Measurements from ENCODE around the gene CARD9. TPM values are rescaled to one million over a fixed set of nuclear protein-coding genes. Genes with fewer than 3 reads are reported as not detected.

The CARD9 gene
- total and polyA plus RNA-seq, 2 of the 4 experiments (the other 2 are of a cell fraction): 0.36 to 1.9 TPM

- TF ChIP-seq, protein P1, sequence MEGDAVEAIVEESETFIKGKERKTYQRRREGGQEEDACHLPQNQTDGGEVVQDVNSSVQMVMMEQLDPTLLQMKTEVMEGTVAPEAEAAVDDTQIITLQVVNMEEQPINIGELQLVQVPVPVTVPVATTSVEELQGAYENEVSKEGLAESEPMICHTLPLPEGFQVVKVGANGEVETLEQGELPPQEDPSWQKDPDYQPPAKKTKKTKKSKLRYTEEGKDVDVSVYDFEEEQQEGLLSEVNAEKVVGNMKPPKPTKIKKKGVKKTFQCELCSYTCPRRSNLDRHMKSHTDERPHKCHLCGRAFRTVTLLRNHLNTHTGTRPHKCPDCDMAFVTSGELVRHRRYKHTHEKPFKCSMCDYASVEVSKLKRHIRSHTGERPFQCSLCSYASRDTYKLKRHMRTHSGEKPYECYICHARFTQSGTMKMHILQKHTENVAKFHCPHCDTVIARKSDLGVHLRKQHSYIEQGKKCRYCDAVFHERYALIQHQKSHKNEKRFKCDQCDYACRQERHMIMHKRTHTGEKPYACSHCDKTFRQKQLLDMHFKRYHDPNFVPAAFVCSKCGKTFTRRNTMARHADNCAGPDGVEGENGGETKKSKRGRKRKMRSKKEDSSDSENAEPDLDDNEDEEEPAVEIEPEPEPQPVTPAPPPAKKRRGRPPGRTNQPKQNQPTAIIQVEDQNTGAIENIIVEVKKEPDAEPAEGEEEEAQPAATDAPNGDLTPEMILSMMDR (conservative IDR thresholded peaks at IDR 0.05; ENCODE audit: low read depth, low read length): no peak
- no peak for TF ChIP-seq FOS (IDR thresholded peaks at IDR 0.05; ENCODE audit: low read depth, low read length)
- Histone ChIP-seq H3K79me1 (ENCODE audit: low read depth in 1 of 2, low read length in 2 of 2) (peaks cover 13 to 50% of the 10 kb centered on the region in 2 experiments; a peak in 3 of 4 replicates), H2AK9ac (replicated peaks; ENCODE audit: low read depth, low read length, poor library complexity) (no peak overlapping the region), H3K56ac (ENCODE audit: extremely low read depth, insufficient read depth, low read length) (no peak overlapping the region), H4K5ac (ENCODE audit: low read depth, low read length) (no peak overlapping the region), H2AFZ (replicated peaks; ENCODE audit: low read length, poor library complexity) (no peak overlapping the region), H2BK120ac (ENCODE audit: low read depth, low read length) (no peak overlapping the region), H3K27ac (ENCODE audit: insufficient read depth, low read length) (no peak overlapping the region), H2BK15ac (ENCODE audit: low read depth, low read length) (no peak overlapping the region), H3K4ac (ENCODE audit: low read depth, low read length) (no peak overlapping the region), H3K4me2 (ENCODE audit: low read depth, low read length) (no peak overlapping the region), H3K9ac (ENCODE audit: low read depth, low read length) (no peak overlapping the region), H3K4me1 (ENCODE audit: control insufficient read depth, insufficient read depth, low read length) (peaks cover 6% of the 10 kb centered on the region; the same call in 1 of the 2 replicates), H3K27me3 (ENCODE audit: control insufficient read depth, insufficient read depth, low read length) (no peaks in the 10 kb centered on the region), H3K36me3 (ENCODE audit: control insufficient read depth, insufficient read depth, low read length) (peaks cover 69% of the 10 kb centered on the region), H2BK5ac (ENCODE audit: low read depth, low read length, poor library complexity, severe bottlenecking) (no peak overlapping the region), H3K4me3 (ENCODE audit: insufficient read depth, low read depth, low read length) (no peak overlapping the region), H3K23ac (ENCODE audit: low read depth, low read length) (no peak overlapping the region), H3K9me1 (ENCODE audit: insufficient read depth, low read length) (peaks cover 4% of the 10 kb centered on the region; the same call in 1 of the 2 replicates), H3K9me3 (ENCODE audit: control insufficient read depth, insufficient read depth, low read length) (no peaks in the 10 kb centered on the region), H4K91ac (ENCODE audit: insufficient read depth, low read depth, low read length) (no peak overlapping the region), H4K8ac (ENCODE audit: low read depth in 2 of 2, low read length in 2 of 2) (no peak overlapping the region; a peak in 1 of 4 replicates), H2AK5ac (ENCODE audit: low read depth, low read length) (no peak overlapping the region), H3K18ac (ENCODE audit: low read depth, low read length) (no peak overlapping the region), H4K20me1 (ENCODE audit: insufficient read depth, low read length) (peaks cover 56% of the 10 kb centered on the region), H2BK20ac (ENCODE audit: low read depth, low read length) (no peak overlapping the region), H3K14ac (replicated peaks; ENCODE audit: low read depth, low read length) (no peak overlapping the region)
- ChIA-PET CTCF (no interaction called here), POLR2A (ENCODE audit: unreplicated experiment) (no interaction called here)
- DNase-seq (no peak), ATAC-seq (ENCODE audit: low read depth) (no peak)
- 98% methylated on average over 7 of the region's 20 CpGs; no CpG with 5 or more reads in 1 of the 2 experiments for WGBS, 2 experiments (ENCODE audit: extremely low coverage in 2 of 2, insufficient read length in 1 of 2)
- no TSS peak for BruUV-seq (replicated peaks)
- dilution Hi-C loops (cut with HindIII; ENCODE audit: low sequenced_read_pairs, unreplicated experiment): no loop called here
- intact Hi-C loops (cut with micrococcal nuclease): no loop called here
- in situ Hi-C loops (cut with MboI; ENCODE audit: low sequenced_read_pairs): no loop called here
Observed at GRCh38 chr9:136346927-136347465, 26.5 kb downstream of the CARD9 start.

Measured in IMR-90 (cell line).